Skeletal muscle satellite cell (primary cell): Measurements from ENCODE around the gene SOS1.
"Not testable (repeated sequence)": the region's sequence is repeated elsewhere in the genome, so short reads cannot be mapped to it uniquely, and the experiment has no call there.

Experiments used
- H3K27me3 ChIP-seq: 2 replicates; pipeline ENCODE4 v1.7.0; 2013; ENCODE audit warnings: low read length; ENCODE audit not compliant: control insufficient read depth, insufficient read depth
- H3K36me3 ChIP-seq: 2 replicates; pipeline ENCODE4 v1.7.0; 2013; ENCODE audit warnings: mild to moderate bottlenecking, control low read depth, low read length; ENCODE audit not compliant: insufficient read depth
- H3K4me1 ChIP-seq: 2 replicates; pipeline ENCODE4 v1.7.0; 2013; ENCODE audit warnings: low read length; ENCODE audit not compliant: control insufficient read depth, insufficient read depth
- H3K4me2 ChIP-seq: 2 replicates; pipeline ENCODE4 v1.7.0; 2013; ENCODE audit warnings: mild to moderate bottlenecking, low read length
- H3K4me3 ChIP-seq: 2 replicates; pipeline ENCODE4 v1.7.0; 2013; ENCODE audit warnings: low read length
- H3K9ac ChIP-seq: 2 replicates; pipeline ENCODE4 v1.7.0; 2013; ENCODE audit warnings: mild to moderate bottlenecking, low read depth, low read length, moderate library complexity
- H3K9me3 ChIP-seq: replicated peaks from 2 replicates; pipeline ENCODE4 v1.7.0; 2013; ENCODE audit warnings: mild to moderate bottlenecking, control low read depth, low read length

The SOS1 gene

GRCh38 chr2:39150102-39150562 lies 29.3 kb upstream of the SOS1 start:
- Histone ChIP-seq H3K4me1 (no peaks in the 10 kb centered on the region), H3K4me2 (no peak overlapping the region), H3K9me3 (no peaks in the 10 kb centered on the region)

GRCh38 chr2:39146630-39147029 lies 25.8 kb upstream of the SOS1 start:
- Histone ChIP-seq H3K9ac (no peak overlapping the region), H3K4me1 (no peaks in the 10 kb centered on the region), H3K4me3 (no peak overlapping the region), H3K4me2 (no peak overlapping the region), H3K9me3 (no peaks in the 10 kb centered on the region), H3K36me3 (no peaks in the 10 kb centered on the region), H3K27me3 (no peaks in the 10 kb centered on the region)

More at GRCh38 chr2:39150102-39150562, 29.3 kb upstream of the SOS1 start:
- Histone ChIP-seq H3K9ac (no peak overlapping the region), H3K4me3 (no peak overlapping the region), H3K36me3 (no peaks in the 10 kb centered on the region), H3K27me3 (no peaks in the 10 kb centered on the region)

- no peak overlapping the region for H3K9ac ChIP-seq
These were observed 25.1 kb upstream of the SOS1 start for GRCh38 chr2:39145906-39146421.

GRCh38 chr2:39144416-39144815 lies 23.6 kb upstream of the SOS1 start:
- H3K4me3 ChIP-seq = no peak overlapping the region
- H3K9ac ChIP-seq = no peak overlapping the region
- no peak overlapping the region for H3K4me2 ChIP-seq
- no peaks in the 10 kb centered on the region for H3K4me1 ChIP-seq
- H3K27me3 ChIP-seq = no peaks in the 10 kb centered on the region
- no peaks in the 10 kb centered on the region for H3K9me3 ChIP-seq
- no peaks in the 10 kb centered on the region for H3K36me3 ChIP-seq

More at GRCh38 chr2:39145906-39146421, 25.1 kb upstream of the SOS1 start:
- Histone ChIP-seq H3K27me3 (no peaks in the 10 kb centered on the region), H3K4me3 (no peak overlapping the region), H3K4me2 (no peak overlapping the region), H3K9me3 (no peaks in the 10 kb centered on the region), H3K36me3 (no peaks in the 10 kb centered on the region), H3K4me1 (no peaks in the 10 kb centered on the region)

GRCh38 chr2:39142904-39143605 lies 22.2 kb upstream of the SOS1 start:
- Histone ChIP-seq H3K4me1 (no peaks in the 10 kb centered on the region), H3K4me3 (no peak overlapping the region), H3K9me3 (no peaks in the 10 kb centered on the region), H3K4me2 (no peak overlapping the region), H3K9ac (no peak overlapping the region), H3K27me3 (no peaks in the 10 kb centered on the region), H3K36me3 (no peaks in the 10 kb centered on the region)

GRCh38 chr2:39141334-39142271 lies 20.8 kb upstream of the SOS1 start:
- H3K27me3 ChIP-seq = no peaks in the 10 kb centered on the region
- no peaks in the 10 kb centered on the region for H3K9me3 ChIP-seq
- no peaks in the 10 kb centered on the region for H3K4me1 ChIP-seq
- no peak overlapping the region for H3K9ac ChIP-seq
- H3K36me3 ChIP-seq = no peaks in the 10 kb centered on the region
- H3K4me3 ChIP-seq = no peak overlapping the region
- no peak overlapping the region for H3K4me2 ChIP-seq

- H3K4me1 ChIP-seq, H3K4me2 ChIP-seq, H3K4me3 ChIP-seq, H3K9ac ChIP-seq, H3K27me3 ChIP-seq, H3K9me3 ChIP-seq, H3K36me3 ChIP-seq: not testable (repeated sequence)
These were observed 20.1 kb upstream of the SOS1 start for GRCh38 chr2:39140948-39141333.

- Histone ChIP-seq H3K9ac (no peak overlapping the region), H3K27me3 (no peaks in the 10 kb centered on the region), H3K4me3 (no peak overlapping the region), H3K36me3 (no peaks in the 10 kb centered on the region), H3K4me2 (no peak overlapping the region), H3K9me3 (no peaks in the 10 kb centered on the region), H3K4me1 (no peaks in the 10 kb centered on the region)
These were observed 19.5 kb upstream of the SOS1 start for GRCh38 chr2:39140322-39140847.

- H3K4me3 ChIP-seq = no peak overlapping the region
- H3K4me1 ChIP-seq = no peaks in the 10 kb centered on the region
- H3K36me3 ChIP-seq = no peaks in the 10 kb centered on the region
- H3K27me3 ChIP-seq = no peaks in the 10 kb centered on the region
- H3K9me3 ChIP-seq = no peaks in the 10 kb centered on the region
- no peak overlapping the region for H3K9ac ChIP-seq
- no peak overlapping the region for H3K4me2 ChIP-seq
These were observed 18.8 kb upstream of the SOS1 start for GRCh38 chr2:39139511-39140237.

GRCh38 chr2:39138837-39139211 lies 18.0 kb upstream of the SOS1 start:
- no peaks in the 10 kb centered on the region for H3K27me3 ChIP-seq
- H3K4me1 ChIP-seq = no peaks in the 10 kb centered on the region

More at GRCh38 chr2:39138837-39139211, 18.0 kb upstream of the SOS1 start:
- Histone ChIP-seq H3K4me3 (no peak overlapping the region), H3K36me3 (no peaks in the 10 kb centered on the region), H3K9ac (no peak overlapping the region), H3K9me3 (no peaks in the 10 kb centered on the region), H3K4me2 (no peak overlapping the region)
